Fibroblast of lung (primary cell): ENCODE data around the gene DPY30.

ENCODE experiments used
- EZH2 ChIP-seq: IDR thresholded peaks from 2 replicates; pipeline ENCODE4 v1.5.1; 2012; ENCODE audit warnings: low read length, control low read depth, mild to moderate bottlenecking; ENCODE audit errors: missing control alignments
- TF ChIP-seq, protein P1 (sequence below), 2 donors: IDR thresholded peaks in 1 of 2; conservative IDR thresholded peaks in 1 of 2; 1 replicate in 1 of 2; 2 replicates in 1 of 2; pipeline ENCODE4 v1.5.1; 2011 to 2012; ENCODE audit warnings: low read length in 2 of 2, control low read depth in 1 of 2, inconsistent platforms in 1 of 2, low read depth in 1 of 2, mild to moderate bottlenecking in 1 of 2

DNA sequence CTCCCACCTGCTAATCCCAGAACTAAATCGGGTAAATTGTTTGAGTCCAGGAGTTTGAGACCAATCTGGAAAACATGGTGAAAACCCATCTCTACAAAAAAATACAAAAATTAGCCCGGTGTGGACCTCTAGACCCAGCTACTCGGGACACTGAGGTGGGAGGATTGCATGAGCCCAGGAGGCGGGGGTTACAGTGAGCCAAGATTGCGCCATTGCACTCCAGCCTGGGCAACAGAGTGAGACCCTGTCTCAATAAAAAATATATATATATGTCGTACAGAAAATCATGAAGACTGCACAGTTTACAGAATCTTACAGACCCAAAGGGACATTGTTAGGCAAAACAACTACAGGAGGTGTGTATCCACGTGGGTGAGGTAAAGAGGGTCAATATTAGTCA, 4.0 kb upstream of the DPY30 start:
- TF ChIP-seq, protein P1, sequence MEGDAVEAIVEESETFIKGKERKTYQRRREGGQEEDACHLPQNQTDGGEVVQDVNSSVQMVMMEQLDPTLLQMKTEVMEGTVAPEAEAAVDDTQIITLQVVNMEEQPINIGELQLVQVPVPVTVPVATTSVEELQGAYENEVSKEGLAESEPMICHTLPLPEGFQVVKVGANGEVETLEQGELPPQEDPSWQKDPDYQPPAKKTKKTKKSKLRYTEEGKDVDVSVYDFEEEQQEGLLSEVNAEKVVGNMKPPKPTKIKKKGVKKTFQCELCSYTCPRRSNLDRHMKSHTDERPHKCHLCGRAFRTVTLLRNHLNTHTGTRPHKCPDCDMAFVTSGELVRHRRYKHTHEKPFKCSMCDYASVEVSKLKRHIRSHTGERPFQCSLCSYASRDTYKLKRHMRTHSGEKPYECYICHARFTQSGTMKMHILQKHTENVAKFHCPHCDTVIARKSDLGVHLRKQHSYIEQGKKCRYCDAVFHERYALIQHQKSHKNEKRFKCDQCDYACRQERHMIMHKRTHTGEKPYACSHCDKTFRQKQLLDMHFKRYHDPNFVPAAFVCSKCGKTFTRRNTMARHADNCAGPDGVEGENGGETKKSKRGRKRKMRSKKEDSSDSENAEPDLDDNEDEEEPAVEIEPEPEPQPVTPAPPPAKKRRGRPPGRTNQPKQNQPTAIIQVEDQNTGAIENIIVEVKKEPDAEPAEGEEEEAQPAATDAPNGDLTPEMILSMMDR (conservative IDR thresholded peaks at IDR 0.05 in 1 of 2, IDR thresholded peaks at IDR 0.05 in 1 of 2; ENCODE audit: low read depth in 1 of 2, low read length in 2 of 2): no peak
- TF ChIP-seq EZH2: no peak
